Measurements from ENCODE around the gene FAM53A. TPM values are rescaled to one million over a fixed set of nuclear protein-coding genes. Genes with fewer than 3 reads are reported as not detected.
A peak's percentile ranks its signal among the peaks of the same experiment; 100 is the strongest.
"Not testable (repeated sequence)": the region's sequence is repeated elsewhere in the genome, so short reads cannot be mapped to it uniquely, and the experiment has no call there.

Gene FAM53A
- total RNA-seq, 2 experiments from 2014 or later, result 2.0 to 2.5 TPM

- CTCF ChIA-PET, result interaction anchor here (0.7 to 4.4 kb wide), 2 partner anchors 9 to 515 kb away, joined by 3 to 22 read pairs; no protein-coding TSS in a partner anchor
- ATAC-seq (no peak), DNase-seq (peak; percentile 97)
- Mint-ChIP-seq H3K4me1 (peaks cover 12% of the 10 kb centered on the region), H3K27me3 (no peaks in the 10 kb centered on the region), H3K4me3 (no peak overlapping the region), H3K27ac (no peak overlapping the region), H3K36me3 (ENCODE audit: low read depth) (peaks cover 2% of the 10 kb centered on the region), H3K9me3 (ENCODE audit: low read depth) (no peaks in the 10 kb centered on the region)
- POLR2A ChIA-PET, result interaction anchor here (1.3 kb wide), 1 partner anchor 27 kb away, joined by 3 read pairs; the partner anchor contains the start of gene SLBP
- intact Hi-C loops (cut with DNase I, micrococcal nuclease), result loop anchor here (1.0 to 10.0 kb wide), 11 partner anchors 28 to 900 kb away; partner anchors contain the start of genes SLBP (in 2 of the 2), FGFR3 (in 1 of the 2), LETM1 (in 1 of the 2) and MAEA (in 1 of the 2)
Observed at GRCh38 chr4:1684506-1685234, 557 bp upstream of the FAM53A start.

GRCh38 chr4:1683261-1683735 lies 815 bp downstream of the FAM53A start:
- peak overlapping the region; percentile 69 for H3K4me3 Mint-ChIP-seq
- H3K27ac Mint-ChIP-seq, result peak overlapping the region; percentile 69
- ChIA-PET CTCF (interaction anchor here (1.1 to 4.4 kb wide), 2 partner anchors 10 to 43 kb away, joined by 6 to 22 read pairs; no protein-coding TSS in a partner anchor), POLR2A (interaction anchor here (1.3 kb wide), 1 partner anchor 29 kb away, joined by 3 read pairs; the partner anchor contains the start of gene SLBP)
- no peaks in the 10 kb centered on the region for H3K27me3 Mint-ChIP-seq
- H3K4me1 Mint-ChIP-seq, result peaks cover 12% of the 10 kb centered on the region
- ATAC-seq (no peak), DNase-seq (peak; percentile 47)
- H3K36me3 Mint-ChIP-seq (ENCODE audit: low read depth), result no peaks in the 10 kb centered on the region
- intact Hi-C loops (cut with DNase I, micrococcal nuclease), result loop anchor here in 1 of 2 experiments (10.0 kb wide), 1 partner anchor 898 kb away; no protein-coding TSS in a partner anchor
- no peaks in the 10 kb centered on the region for H3K9me3 Mint-ChIP-seq (ENCODE audit: low read depth)

DNA sequence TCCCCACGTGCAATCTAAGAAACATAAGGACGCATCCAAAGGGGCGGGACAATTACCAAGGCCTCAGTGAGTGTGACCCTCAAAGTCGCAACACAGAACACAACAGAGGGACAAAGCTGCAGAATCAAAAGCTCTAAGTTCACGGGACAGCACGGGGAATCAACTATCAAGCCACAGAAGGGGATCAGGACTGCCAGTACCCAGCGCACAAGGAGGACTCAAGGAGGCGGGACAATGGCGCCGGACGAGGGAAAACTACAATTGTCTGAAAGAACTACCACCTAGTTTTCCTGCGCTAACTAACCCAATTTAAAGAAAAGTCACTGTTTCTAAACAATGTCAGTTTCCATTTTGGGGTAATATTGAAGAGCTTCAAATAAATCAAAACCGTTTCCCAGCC lies 1.3 kb downstream of the FAM53A start:
- no peaks in the 10 kb centered on the region for H3K9me3 Mint-ChIP-seq (ENCODE audit: low read depth)
- CTCF ChIA-PET, result interaction anchor here (1.1 to 4.4 kb wide), 2 partner anchors 11 to 44 kb away, joined by 6 to 22 read pairs; no protein-coding TSS in a partner anchor
- H3K4me3 Mint-ChIP-seq, result peak overlapping the region; percentile 69
- POLR2A ChIA-PET, result no interaction called here
- no peaks in the 10 kb centered on the region for H3K36me3 Mint-ChIP-seq (ENCODE audit: low read depth)
- H3K27ac Mint-ChIP-seq, result no peak overlapping the region
- intact Hi-C loops (cut with DNase I, micrococcal nuclease), result loop anchor here in 1 of 2 experiments (10.0 kb wide), 1 partner anchor 898 kb away; no protein-coding TSS in a partner anchor
- H3K4me1 Mint-ChIP-seq, result peaks cover 12% of the 10 kb centered on the region
- ATAC-seq (no peak), DNase-seq (no peak)
- no peaks in the 10 kb centered on the region for H3K27me3 Mint-ChIP-seq

DNA sequence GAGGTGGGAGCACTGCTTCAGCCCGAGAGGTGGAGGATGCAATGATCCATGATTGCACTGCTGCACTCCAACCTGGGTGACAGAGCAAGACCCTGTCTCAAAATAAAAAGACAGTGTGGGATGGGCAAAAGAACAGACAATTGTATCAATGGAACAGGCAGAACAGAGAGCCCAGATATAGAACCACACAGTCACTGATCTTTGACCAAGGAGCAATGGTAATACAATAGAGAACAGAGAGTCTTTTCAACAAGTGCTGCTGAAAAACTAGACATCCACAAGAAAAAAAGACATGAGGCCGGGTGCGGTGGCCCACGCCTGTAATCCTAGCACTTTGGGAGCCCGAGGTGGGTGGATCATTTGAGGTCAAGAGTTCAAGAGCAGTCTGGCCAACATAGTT lies 5.9 kb downstream of the FAM53A start:
- ChIA-PET CTCF (interaction anchor here (0.6 kb wide), 1 partner anchor 322 kb away, joined by 5 read pairs; no protein-coding TSS in a partner anchor), POLR2A (no interaction called here)
- no peak for ATAC-seq
- intact Hi-C loops (cut with DNase I, micrococcal nuclease), result no loop called here
- Mint-ChIP-seq H3K9me3 (ENCODE audit: low read depth) (no peaks in the 10 kb centered on the region), H3K27ac (no peak overlapping the region), H3K36me3 (ENCODE audit: low read depth) (no peaks in the 10 kb centered on the region), H3K4me1 (peaks cover 9% of the 10 kb centered on the region), H3K4me3 (no peak overlapping the region), H3K27me3 (no peaks in the 10 kb centered on the region)
- DNase-seq, result no peak

GRCh38 chr4:1676605-1677525 lies 7.2 kb downstream of the FAM53A start:
- ATAC-seq (no peak), DNase-seq (no peak)
- H3K36me3 Mint-ChIP-seq (ENCODE audit: low read depth), result no peaks in the 10 kb centered on the region
- H3K4me1 Mint-ChIP-seq, result no peaks in the 10 kb centered on the region
- CTCF ChIA-PET, result interaction anchor here (0.9 kb wide), 1 partner anchor 16 kb away, joined by 4 read pairs; no protein-coding TSS in a partner anchor
- H3K27me3 Mint-ChIP-seq, result no peaks in the 10 kb centered on the region
- H3K9me3 Mint-ChIP-seq (ENCODE audit: low read depth), result no peaks in the 10 kb centered on the region
- no peak overlapping the region for H3K27ac Mint-ChIP-seq
- no peak overlapping the region for H3K4me3 Mint-ChIP-seq
- intact Hi-C loops (cut with DNase I, micrococcal nuclease), result no loop called here
- POLR2A ChIA-PET, result no interaction called here

DNA sequence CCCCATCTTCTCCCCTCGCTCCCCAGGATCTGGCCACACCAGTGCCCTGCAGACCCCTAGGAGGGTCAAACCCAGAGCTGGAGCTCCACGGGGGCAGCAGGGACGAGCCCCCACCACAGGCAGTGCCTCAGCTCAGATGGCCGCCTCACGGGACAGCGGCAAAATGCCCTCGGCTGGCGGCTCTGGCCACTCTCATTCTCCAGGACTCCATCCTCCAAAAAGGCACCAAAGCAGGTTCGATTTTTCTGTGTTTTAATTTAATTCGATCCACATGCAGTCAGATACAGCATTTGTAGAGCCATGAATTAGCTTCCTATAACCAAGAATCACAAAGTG lies 8.3 kb downstream of the FAM53A start:
- Mint-ChIP-seq H3K27me3 (no peaks in the 10 kb centered on the region), H3K4me3 (no peak overlapping the region), H3K9me3 (ENCODE audit: low read depth) (no peaks in the 10 kb centered on the region), H3K4me1 (no peaks in the 10 kb centered on the region), H3K27ac (no peak overlapping the region), H3K36me3 (ENCODE audit: low read depth) (no peaks in the 10 kb centered on the region)
- DNase-seq (no peak), ATAC-seq (no peak)
- ChIA-PET CTCF (interaction anchor here (0.6 kb wide), 1 partner anchor 220 kb away, joined by 3 read pairs; no protein-coding TSS in a partner anchor), POLR2A (no interaction called here)
- intact Hi-C loops (cut with DNase I, micrococcal nuclease), result no loop called here

DNA sequence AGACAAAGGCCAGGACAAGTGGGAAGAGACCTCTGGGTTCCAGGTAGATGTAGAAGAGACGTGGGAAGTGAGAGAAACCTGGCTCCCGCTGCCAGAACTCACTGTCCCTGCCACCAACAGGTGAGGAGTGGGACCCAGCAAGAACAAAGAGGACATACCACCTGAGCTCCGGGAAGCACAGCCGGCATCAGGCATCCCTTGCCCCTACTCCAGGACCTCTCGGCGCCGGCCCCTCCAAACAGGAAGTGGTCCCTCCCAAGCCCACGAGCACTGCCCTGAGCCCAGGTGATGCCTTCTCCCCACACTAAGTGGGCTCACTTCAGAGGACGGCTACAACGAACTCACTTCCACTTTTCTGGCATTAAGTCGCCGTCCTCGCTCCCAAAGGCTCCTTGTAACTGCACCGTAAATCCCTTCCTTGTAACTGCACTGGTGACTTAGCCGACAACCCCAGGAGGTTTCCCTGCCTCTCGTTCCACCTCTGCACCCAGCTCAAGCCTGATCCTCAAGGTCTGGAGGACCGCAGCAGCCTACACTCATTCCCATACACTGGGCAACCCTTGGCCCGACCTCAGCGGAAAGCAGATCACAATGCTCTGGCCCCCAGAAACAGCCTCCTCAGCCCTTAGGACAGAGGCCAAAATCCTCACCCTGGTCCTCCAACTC lies 8.8 kb downstream of the FAM53A start:
- no peak for ATAC-seq
- POLR2A ChIA-PET, result no interaction called here
- CTCF ChIA-PET, result interaction anchor here (0.6 kb wide), 1 partner anchor 221 kb away, joined by 3 read pairs; no protein-coding TSS in a partner anchor
- DNase-seq, result no peak
- Mint-ChIP-seq H3K9me3 (ENCODE audit: low read depth) (no peaks in the 10 kb centered on the region), H3K27ac (no peak overlapping the region), H3K4me1 (no peaks in the 10 kb centered on the region), H3K27me3 (no peaks in the 10 kb centered on the region), H3K4me3 (no peak overlapping the region), H3K36me3 (ENCODE audit: low read depth) (no peaks in the 10 kb centered on the region)
- intact Hi-C loops (cut with DNase I, micrococcal nuclease), result no loop called here

DNA sequence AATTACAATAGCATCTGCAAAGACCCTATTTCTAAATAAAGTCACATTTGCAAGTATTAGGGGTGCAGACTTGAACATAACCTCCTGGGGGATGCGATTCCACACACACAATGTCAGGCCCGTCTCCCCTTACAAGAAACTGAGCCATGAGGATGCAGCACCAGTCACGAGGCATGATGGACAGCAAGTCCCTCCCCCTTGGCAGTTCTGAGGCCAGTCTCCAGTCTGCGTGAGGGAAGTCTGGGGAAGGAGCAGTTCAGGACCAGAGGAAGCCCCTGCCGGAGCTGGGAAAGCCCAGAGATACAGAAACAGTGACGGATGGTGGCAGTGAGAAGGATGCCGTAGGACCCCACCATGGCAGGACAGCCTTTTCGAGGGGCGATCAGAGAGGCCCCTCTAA lies 9.4 kb downstream of the FAM53A start:
- DNase-seq (no peak), ATAC-seq (no peak)
- intact Hi-C loops (cut with DNase I, micrococcal nuclease), result no loop called here
- Mint-ChIP-seq H3K27ac (no peak overlapping the region), H3K4me1 (no peaks in the 10 kb centered on the region), H3K4me3 (no peak overlapping the region), H3K36me3 (ENCODE audit: low read depth) (no peaks in the 10 kb centered on the region), H3K9me3 (ENCODE audit: low read depth) (no peaks in the 10 kb centered on the region), H3K27me3 (no peaks in the 10 kb centered on the region)
- POLR2A ChIA-PET, result no interaction called here
- CTCF ChIA-PET, result no interaction called here

- Mint-ChIP-seq H3K36me3 (ENCODE audit: low read depth) (no peaks in the 10 kb centered on the region), H3K27me3 (no peaks in the 10 kb centered on the region), H3K9me3 (ENCODE audit: low read depth) (no peaks in the 10 kb centered on the region), H3K4me3 (no peak overlapping the region), H3K4me1 (no peaks in the 10 kb centered on the region), H3K27ac (no peak overlapping the region)
- intact Hi-C loops (cut with DNase I, micrococcal nuclease), result no loop called here
- DNase-seq (no peak), ATAC-seq (no peak)
- CTCF ChIA-PET, result interaction anchor here (0.5 kb wide), 1 partner anchor 716 kb away, joined by 3 read pairs; no protein-coding TSS in a partner anchor
- POLR2A ChIA-PET, result no interaction called here
Observed at GRCh38 chr4:1673671-1674070, 10.4 kb downstream of the FAM53A start.

DNA sequence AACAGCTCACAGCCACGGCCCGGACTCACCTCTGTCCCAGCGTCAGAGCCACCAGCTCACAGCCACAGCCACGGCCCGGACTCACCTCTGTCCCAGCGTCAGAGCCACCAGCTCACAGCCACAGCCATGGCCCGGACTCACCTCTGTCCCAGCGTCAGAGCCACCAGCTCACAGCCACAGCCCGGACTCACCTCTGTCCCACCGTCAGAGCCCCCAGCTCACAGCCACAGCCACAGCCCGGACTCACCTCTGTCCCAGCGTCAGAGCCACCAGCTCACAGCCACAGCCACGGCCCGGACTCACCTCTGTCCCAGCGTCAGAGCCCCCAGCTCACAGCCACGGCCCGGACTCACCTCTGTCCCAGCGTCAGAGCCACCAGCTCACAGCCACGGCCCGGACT lies 13.1 kb downstream of the FAM53A start:
- H3K27me3 Mint-ChIP-seq; DNase-seq; H3K9me3 Mint-ChIP-seq (ENCODE audit: low read depth); H3K4me1 Mint-ChIP-seq; intact Hi-C loops (cut with DNase I, micrococcal nuclease); H3K27ac Mint-ChIP-seq; CTCF ChIA-PET; H3K4me3 Mint-ChIP-seq; ATAC-seq; H3K36me3 Mint-ChIP-seq (ENCODE audit: low read depth): not testable (repeated sequence)
- POLR2A ChIA-PET, result interaction anchor here (0.6 kb wide), 1 partner anchor 91 kb away, joined by 5 read pairs; no protein-coding TSS in a partner anchor

DNA sequence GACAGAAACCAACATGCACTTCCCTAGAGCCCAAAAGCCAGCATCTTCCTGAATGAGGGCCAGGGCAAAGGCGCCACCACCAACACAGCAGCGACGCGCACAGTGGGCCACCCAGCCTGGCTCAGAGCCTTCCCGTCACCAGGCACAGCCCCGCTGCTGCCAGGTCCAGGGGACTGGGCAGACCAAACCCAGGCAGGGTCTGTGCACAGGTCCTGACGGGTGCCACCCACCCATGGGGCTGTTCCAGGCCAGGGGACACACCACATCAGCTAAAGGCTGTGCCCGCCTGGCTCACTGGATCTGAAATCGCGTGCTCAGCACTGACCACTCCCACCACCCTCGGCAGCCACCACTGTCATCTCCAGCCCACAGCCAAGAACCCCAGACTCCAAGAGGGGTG lies 13.8 kb downstream of the FAM53A start:
- DNase-seq (no peak), ATAC-seq (no peak)
- ChIA-PET CTCF (no interaction called here), POLR2A (no interaction called here)
- Mint-ChIP-seq H3K4me1 (no peaks in the 10 kb centered on the region), H3K27me3 (no peaks in the 10 kb centered on the region), H3K27ac (no peak overlapping the region), H3K4me3 (no peak overlapping the region), H3K9me3 (ENCODE audit: low read depth) (no peaks in the 10 kb centered on the region), H3K36me3 (ENCODE audit: low read depth) (no peaks in the 10 kb centered on the region)
- intact Hi-C loops (cut with DNase I, micrococcal nuclease), result no loop called here
